ENCODE results near the gene TANC1.

TANC1 gene

DNA sequence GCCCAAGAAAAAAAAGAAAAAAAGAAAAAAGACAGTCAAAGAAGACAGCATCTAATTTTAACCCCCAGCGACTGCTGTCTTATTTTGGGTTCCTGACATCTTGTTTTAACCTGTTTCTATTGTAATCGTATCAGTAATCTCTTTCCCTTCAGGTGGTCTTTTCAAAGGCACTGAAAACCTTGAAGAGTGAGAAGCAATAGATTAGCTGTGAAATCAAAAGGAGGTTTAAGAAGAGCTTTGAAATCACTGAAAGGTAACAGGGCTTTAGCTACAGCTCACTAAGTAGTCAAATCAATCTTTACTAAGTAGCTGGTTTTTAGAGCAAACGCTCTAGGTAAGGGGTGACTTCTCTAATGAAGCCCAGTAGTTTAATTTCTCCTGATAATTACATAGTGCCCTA, 5.4 kb upstream of the TANC1 start:
- no peak for DNase-seq

DNA sequence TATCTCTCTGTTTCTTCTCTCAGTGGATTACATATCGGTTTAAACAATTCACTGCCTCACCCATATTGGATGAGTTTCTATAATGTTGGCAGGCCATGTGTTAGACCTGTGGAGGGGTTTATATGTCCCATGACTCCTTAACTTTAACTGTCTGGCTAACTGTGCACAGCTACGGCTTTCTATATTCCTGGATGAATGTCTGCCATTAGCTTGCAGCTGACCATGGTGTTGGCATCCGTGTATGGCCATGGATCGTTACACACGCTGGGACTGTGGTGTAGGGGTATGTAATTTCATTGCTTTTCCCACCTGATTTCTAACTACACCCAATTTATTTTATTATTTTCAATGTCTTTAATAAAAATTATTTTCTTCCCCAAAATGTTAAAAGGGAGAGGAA, 3.3 kb upstream of the TANC1 start:
- DNase-seq, result no peak

DNA sequence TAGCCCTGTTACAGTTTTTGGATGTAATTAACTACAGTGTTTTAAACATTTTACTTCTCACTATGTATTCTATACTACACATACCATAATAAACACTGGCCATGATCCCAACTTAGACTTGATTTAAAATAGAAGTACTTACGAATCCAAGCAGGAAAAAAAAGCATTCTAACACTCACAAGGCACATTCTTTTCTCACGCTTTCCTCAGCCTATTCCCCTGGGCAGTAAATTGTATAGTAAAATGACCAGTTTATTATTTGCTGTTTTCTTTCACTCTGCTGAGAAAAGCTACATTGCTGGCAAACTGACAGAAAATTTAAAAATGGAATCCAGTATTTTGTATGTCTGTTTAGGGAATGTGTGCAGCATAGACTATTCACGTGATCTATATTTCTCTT, 2.8 kb upstream of the TANC1 start:
- no peak for DNase-seq

DNA sequence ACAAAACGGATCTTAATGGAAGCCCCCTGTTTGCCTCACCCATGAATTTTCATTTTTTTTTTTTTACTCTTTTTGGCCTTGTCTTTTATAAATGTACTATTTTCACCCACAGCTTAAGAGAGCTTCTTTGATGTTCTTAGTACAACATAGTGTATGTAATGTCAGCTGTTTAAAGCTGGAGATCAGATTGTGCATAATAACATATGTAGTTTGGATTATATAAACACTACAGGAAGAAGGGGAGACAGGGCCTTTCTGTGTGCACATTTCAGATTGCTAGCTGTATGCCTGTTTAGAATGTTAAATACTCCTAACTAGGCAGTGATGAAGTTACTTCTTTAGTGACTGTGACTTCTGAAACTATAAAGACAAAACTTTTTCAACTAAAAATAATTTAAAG, 2.1 kb upstream of the TANC1 start:
- DNase-seq, result no peak

DNA sequence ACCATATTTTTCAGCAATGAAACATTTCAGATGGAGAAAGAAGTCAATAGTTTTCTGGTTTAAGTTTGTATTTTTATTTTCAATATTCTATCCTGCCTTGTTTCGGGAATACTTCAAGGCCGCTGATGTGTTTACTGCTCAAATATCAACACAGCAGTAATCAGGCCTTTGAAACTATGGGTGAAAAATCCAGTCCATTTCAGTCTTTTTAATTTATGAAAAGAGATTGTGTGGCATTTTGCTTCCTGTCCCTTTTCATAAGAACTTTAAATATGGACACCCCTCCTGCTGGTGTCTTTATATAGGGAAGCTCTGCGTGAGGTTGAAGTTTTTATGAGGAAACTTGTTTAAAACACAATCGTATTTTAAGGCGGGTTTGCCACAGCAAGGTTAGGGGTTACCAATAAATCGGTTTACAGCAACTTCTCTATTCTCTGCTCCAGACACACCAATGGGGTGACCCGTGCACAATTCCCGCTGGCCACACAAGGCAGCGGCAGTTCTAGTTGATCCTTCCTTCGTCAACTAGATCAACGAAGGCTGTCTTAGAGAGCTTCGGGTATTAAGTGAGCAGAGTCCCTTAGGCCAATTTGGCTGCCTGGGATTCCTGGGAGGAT, 1.2 kb upstream of the TANC1 start:
- no peak for DNase-seq

DNA sequence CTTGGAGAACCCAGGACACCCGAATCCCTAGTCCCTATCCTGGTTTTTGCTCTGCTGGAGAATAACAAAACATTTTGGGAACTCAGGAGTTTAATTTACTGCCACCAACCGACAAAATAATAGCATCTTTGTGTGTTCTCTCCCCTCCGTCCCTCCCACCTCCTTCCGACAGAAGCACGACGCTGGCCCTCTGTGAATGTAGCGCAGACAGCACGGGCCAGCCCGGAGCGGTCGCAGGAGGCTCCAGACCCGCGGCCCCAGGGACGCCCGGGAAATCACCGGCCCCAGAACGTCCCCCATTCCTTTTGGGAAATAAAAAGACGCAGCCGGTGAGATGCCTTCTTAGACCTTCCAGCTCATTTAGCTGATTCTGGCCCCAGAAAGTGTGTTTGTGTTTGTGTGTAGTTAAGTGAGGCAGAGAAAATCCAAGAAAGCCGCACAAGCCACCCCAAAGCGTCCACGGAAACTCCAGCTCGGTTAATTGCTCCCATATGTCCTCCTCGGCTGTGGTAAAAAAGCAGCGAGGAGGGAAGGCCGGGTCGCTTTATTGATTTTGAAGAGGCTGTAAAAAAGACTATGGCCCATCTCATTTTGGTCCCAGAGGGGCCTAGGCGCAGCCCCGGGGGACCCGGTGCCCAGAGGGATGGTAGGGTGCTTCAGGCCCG, 577 bp upstream of the TANC1 start:
- DNase-seq, result no peak

DNA sequence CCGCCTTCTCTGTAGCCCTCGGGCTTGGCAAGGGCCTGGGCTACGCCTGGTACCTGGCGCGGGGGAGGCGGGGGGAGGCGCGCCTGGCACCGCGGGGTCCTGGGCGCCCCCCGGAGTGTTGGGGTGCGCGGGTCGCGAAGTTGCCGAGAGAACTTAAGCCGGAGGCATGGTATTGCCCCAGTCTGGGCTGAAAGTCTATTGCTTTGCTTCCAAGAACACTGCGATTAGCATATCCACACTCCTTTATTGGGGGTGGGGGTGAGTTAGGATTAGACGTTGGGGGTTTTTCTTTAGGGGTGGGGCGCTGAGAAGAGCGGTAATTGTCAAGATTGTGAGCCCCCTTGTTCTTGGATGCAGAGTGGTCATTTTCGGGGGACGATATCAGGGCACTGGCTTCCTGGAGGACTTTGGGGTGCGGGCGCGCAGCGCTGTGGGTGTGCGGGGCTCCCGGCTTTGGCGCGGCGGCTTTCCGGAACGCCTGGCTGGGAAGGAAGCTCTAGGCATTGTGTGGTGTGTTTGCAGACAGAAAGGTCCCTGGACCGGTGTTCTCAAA, 798 bp downstream of the TANC1 start:
- DNase-seq, result no peak

DNA sequence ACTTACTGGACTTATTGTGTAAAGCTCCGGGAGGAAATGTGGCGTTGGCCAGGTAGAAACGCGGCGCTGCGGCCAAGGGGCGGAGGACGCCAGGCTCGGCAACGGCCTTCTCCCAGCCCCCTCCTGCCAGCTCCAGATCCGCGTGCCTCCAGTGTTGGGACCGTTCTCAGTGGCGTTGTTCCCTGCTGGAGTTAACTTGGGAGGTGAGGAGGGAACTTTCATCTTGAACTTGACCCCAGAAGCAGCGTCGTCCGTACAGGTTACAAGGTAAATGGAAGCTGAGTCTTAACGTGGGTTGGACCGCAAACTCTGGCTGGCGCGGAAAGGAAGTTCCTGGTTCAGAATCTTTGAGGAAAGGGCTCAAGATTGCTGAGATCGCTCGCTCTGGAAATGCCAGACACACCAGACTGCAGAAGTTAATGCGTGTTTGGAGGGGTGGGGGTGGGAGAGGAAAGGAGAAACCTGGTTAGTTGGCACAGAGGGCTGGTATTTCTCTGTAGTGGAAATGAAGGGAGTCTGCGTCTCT, 1.3 kb downstream of the TANC1 start:
- DNase-seq, result no peak

DNA sequence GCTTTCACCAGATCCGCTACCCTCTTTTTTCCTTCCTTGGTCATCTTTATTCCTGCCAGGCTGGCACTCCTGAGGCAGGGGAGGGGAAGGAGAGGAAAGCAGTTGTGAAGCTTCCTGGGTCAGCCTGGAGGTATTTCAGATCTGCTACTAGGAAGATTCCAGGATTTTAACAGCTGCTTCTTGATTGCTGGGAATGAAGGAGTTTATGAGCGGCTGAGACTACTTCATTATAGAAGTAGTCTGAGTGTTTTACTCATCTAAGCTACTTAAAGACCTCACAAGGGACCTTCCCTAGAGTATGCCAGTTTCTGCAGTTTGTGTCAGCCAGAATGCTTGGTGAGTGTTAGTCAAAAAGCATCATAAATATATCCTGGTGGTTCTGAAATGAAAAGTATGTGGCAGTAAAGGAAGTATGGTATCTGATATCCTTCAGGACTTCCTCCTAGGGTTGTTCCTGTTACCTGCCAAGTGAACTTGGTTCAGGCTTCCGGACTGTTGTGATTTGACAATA, 1.9 kb downstream of the TANC1 start:
- no peak for DNase-seq

DNA sequence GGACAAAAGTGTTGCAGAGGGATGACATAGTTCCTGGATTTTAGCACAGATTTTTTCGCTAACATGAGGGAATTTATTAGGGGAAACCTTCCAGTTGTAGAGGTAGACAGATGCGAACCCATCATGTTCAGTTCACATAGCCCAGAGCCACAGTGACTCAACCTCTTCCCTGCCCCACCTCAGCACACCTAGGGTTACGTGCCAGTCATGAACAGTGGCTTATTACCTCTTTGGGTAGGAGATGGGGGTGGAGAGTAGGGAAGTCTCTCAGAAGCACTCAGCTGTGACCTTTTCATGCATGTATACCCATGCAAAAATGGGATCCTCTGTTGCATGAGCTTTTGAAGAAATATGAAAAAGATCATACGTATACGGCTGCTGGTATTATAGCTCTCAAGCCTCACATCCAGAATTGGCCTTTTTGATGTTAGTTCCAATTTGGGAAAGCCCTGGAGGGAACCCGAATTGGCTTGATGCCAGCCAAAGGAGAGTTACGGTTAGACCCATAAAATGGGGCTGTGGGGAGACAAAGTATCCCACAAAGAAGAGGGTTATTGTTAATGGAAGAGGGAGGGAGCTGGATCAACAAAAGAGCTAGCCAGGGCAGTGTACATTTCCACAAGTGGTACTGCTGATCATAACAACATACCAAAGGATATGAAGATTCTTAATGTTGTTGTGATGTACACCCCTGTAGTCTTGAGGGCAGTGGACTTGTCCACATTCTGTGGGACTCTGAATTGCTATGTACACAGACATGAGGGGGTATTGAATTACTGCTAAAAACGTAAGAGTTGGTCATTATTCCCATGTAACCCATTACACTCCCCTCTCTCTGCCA, 4.9 kb downstream of the TANC1 start:
- no peak for DNase-seq

DNA sequence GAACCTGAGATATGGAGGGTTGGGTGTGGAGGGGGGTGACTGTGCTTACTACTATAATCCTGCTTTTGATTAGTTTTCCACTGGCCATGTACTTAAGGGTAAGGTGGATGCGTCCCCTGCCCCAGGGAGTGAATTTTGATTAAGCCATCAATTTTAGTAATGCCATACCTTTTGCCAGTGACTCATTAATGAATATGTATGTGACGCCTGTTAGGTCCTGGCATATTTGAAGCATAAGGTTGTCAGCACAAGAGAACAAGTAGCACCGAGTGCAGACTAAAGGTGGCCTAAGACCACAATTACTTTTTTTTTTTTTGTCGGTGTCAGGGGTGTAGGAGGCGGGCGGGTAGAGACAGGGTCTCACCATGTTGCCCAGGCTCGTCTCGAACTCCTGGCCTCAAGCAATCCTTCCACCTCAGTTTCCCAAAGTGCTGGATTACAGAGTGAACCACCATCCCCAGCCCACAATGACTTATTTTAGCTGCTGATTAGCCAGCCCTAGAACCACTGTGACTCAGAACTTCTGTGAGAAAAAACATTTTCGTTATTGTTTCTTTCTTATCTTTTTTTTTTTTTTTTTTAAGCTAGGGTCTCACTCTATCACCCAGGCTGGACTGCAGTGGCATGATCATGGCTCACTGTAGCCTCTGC, 7.0 kb downstream of the TANC1 start:
- DNase-seq, result no peak

DNA sequence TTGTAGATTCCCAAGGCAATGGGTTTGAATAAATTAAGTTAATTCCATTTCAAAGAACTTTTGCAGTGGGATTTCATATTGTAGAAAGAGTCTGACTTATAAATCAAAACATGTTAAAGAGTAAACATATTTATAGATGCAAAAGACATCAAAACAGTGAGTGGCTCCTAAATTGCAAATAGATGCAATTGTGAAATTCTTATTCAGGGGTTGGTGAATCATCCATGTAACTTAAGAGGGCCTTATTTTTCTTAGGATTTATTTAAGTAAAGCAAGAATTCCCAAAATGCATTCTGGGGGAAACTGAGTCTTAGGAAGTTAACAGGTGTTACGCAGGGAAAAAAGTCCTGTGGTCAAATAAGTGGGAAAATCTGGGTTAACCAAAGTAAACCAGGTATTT, 11.3 kb downstream of the TANC1 start:
- no peak for DNase-seq

DNA sequence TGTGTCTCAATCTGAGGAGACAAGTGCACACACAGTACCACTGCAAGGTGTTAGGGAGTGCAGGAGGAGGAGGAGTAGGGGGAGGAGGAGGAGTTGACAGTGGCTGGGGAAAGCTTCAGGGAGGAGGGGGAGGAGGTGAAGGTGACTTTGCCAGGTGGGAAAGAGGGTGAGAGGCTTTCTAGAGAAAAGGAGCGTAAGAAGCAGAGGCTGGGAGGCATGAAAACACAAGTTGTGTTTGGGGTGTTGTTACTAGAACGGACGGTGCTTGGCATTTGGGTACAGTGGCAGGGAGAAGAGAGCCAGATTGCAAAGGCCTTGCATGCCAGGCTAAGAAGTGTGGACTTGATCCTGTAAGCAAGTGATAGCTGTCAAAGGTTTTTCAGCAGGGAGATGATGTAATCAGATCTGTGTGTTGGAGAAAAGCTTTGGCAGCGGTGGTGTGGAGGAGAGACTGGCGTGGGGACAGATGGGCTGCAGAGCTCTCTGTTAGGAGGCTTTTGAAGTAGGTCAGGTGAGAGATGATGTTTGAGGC, 16.2 kb downstream of the TANC1 start:
- DNase-seq, result no peak

DNA sequence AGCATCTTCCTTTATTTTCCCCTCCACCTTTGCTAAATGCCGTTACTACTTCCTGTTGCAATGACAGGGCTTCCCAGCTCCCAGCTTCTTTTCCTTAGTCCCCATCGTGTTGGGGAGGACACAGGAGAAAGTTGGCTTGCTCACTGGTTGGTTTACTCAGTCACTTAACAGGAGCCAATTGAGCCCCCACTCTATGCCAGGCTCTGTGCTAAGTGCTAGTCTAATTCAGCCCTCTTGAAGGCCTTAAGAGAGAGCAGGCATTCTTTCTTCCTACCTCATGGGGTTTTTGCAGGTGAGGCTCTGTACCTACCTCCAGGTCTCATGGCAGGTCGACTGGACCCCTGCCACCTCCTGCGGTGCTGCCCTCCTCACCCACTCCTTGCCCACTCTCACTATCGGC, 20.1 kb downstream of the TANC1 start:
- DNase-seq, result no peak

DNA sequence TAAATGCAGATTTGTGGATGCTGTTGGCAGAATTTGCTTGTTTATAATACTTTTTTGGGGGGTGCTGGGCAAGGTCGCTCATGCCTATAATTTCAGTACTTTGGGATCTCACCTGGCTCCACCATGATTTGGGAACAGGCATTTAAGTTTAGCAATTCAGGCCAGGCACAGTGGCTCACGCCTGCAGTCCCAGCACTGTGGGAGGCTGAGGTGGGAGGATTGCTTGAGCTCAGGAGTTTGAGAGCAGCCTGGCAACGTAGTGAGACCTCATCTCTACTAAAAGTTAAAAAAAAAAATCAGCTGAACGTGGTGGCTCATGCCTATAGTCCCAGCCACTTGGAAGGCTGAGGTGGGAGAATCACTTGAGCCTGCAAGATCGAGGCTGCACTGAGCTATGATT, 20.7 kb downstream of the TANC1 start:
- DNase-seq, result no peak

DNA sequence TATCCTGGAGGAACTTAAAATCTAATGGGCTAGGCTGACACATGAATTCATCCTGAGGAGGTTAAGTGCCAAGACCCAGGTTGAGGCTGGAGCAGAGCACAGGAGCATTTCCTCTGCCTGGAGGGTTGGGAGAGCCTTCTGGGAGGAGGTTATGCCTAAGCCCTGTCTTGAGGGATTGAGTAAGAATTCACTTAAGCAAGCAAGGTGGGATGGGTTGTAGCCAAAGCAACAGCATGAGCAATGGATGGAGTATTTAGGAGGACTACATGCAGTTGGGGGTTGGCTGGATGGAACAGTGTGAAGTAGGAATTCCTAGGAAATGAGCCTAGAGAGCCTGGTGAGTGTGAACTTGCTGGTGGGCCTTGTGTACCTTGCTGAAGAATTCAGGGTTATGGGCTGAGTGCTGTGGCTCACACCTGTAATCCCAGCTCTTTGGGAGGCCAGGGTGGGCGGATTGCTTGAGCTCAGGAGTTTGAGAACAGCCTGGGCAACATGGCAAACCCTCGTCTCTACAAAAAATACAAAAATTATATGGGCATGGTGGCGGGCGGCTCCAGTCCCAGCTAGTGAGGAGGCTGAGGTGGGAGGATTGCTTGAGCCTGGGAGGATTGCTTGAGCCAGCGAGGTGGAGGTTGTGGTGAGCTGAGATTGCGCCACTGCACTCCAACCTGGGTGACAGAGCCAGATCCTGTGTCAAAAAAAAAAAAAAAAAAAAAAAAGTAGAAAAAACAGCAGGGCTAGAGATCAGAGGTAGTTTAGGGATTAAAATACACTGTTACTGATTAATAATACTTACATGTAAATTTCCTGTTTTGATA, 22.2 kb downstream of the TANC1 start:
- DNase-seq, result no peak

DNA sequence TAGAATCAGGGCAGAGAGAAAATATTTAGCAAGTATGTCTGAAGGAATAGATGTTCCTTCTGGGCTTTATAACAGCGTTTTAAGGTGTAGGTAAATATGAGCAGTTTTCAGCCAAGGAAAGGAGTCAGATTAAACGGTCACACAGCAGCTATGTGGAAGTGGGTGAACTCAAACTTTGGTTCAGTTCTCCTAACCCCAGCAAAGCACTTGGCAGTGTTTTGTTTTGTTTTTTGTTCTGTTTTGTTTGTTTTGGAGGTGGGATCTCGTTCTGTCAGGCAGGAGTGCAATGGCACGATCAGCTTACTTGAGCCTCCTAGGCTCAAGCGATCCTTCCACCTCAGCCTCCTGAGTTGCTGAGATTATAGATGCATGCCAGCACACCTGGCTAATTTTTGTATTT, 24.6 kb downstream of the TANC1 start:
- no peak for DNase-seq

DNA sequence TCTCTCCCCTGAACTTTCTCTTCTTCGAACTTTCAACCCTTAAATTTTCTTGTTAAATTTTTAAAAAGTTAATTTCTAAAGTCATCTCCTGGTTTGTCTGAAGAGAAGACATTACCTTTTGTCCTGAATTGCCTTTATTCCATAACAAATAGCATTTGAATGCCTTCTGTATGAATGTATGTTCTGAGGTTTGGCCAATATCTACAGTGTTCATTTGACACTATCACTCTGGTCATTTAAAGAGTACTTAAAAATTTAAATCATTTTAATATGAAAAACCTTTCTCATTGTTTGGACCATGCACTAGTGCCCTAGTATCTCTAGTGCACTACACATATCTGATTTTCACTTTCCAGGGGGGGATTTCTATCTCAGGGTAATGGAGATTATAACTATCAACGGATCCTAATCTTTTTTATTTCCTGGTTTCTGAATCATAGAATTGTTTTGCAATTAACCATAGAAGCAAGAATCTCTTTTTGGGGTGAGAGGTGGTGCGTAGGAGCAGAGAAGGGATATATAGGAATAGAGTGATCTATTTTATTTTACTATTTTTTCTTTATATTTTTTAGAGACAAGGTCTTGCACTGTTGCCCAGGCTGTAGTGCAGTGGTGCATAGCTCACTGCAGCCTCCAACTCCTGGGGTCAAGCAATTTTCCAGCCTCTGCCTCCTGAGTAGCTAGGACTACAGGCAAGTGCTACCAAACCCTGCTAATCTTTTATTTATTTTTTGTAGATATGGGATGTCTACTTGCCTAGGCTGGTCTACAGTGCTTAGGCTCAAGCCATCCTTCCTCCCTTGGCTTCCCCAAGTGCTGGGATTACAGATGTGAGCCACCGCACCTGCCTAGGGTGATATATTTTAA, 25.5 kb downstream of the TANC1 start:
- DNase-seq, result no peak

DNA sequence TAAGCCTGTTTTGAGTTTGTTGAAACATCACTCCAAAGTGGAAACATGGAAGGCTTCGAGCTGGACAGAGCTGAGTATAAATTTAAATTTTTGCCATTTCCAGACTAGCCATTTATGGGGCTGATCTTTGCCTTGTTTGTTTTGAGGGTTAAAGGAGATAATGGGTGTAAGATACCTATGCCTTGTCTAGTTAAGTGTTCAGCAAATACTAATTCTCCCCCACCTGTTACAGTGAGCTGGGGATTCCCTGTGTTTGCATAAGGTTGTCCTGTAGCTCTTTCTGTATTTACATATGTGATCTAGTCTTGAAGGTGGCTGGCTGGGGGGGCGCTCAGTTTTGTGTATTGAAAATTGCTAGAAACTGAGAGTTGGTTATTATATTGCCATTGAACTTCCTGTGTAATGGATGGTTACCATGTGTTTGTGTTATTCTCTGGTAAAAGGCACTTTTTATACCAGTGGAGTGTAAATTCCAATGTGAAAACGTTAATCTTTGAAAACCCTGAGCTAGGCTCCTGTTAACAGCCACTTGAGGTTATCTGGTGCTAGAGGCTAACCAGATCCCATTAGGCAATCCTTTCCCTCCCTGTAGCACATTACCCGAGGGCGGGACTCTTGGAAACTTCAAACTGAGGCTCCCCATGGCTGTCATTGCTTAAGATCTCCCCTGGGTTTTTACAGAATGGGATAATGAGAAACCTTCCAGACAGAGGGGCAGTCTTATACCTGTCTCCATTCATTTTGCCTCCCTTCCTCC, 26.7 kb downstream of the TANC1 start:
- DNase-seq, result no peak

DNA sequence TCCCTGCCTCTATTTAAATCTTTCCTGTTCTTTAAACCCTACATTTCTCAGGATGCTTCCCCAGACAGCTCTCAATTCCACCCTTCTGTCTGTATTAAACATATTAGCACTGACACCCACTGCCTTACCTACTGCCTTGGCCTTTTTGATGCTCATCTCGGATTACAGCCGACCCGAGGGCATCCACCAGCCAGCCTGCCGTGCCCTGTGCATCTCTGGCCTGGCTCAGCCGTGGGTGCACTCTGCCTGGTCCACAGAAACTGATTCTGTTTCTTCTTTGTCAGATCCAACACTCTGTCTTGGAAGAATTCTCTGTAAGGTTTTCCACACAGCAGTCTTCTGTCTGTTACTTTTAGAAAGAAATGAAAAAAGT, 27.2 kb downstream of the TANC1 start:
- DNase-seq, result no peak

All from activated gamma-delta T cell (primary cell).